GM13976 (cell line): Measurements from ENCODE around the gene IL20RB.
"Not testable (repeated sequence)": the region's sequence is repeated elsewhere in the genome, so short reads cannot be mapped to it uniquely, and the experiment has no call there.

Experiments
- DNase-seq: peaks from one replicate; pipeline ENCODE4 v3.0.0; 2012; ENCODE audit warnings: low spot score
- CTCF ChIP-seq: IDR thresholded peaks from 2 replicates; pipeline ENCODE4 v1.5.1; 2012; ENCODE audit warnings: borderline replicate concordance, mild to moderate bottlenecking; ENCODE audit not compliant: insufficient read depth; ENCODE audit errors: extremely low read depth, missing control alignments, control extremely low read depth
- in situ Hi-C: fragments of 300-500 bp; cut with MboI; formaldehyde crosslinking; loops from one replicate; pipeline ENCODE4 v1.12.0; 2022; ENCODE audit warnings: low sequenced_read_pairs, mixed read lengths, inconsistent platforms; ENCODE audit not compliant: unreplicated experiment

The IL20RB gene

GRCh38 chr3:136959599-136959998, 1.8 kb downstream of the IL20RB start:
- no peak for TF ChIP-seq CTCF
- DNase-seq, result no peak
- in situ Hi-C loops, result no loop called here

DNA sequence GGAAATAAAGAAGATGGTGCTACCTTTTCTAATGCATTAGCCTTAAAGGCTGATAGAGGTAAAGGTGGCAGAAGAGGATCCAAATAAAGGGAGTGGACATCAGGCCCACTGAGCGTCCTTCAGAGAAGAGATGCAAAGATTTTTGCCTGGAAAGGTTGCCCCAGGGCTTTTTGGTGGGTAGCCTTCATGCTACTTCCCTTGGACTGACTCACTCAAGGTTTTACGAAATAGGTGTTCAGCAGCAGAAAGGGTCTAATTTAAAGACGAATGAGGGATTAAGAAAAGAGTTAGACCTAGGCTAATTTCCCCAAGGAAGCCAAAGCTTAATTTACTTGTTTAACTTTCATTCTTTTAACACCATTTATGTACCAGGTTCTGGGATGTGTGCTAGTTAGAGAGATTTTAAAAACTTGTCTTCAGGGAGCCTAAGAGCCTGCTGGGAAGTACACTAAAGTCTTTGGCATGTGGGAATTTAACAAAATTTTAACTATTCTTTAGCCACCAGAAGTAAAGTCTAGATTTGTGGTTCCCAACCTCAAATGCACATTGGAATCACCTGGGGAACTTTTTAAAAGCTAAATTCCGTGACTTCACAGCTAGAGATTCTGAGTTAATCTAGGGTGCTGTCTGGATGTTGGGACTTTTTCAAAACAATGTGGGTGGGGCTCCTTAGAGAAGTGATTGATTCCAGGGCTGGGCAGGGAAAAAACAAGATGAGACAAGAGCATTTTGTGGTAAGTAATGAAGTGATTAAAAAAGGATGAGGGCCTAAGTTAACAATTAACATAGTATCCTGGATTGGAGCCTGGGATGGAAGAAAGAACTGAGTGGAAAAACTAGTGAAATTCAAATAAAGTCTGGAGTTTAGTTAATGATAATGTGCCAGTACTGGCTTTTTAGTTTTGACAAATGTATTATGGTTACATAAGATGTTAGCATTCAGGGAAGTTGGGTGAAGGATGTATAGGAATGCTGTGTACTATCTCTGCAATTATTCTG, 3.4 kb downstream of the IL20RB start:
- TF ChIP-seq CTCF, result no peak
- in situ Hi-C loops, result no loop called here
- no peak for DNase-seq

- DNase-seq, result no peak
- in situ Hi-C loops, result no loop called here
- no peak for TF ChIP-seq CTCF
Observed at GRCh38 chr3:136962927-136963326, 5.1 kb downstream of the IL20RB start.

DNA sequence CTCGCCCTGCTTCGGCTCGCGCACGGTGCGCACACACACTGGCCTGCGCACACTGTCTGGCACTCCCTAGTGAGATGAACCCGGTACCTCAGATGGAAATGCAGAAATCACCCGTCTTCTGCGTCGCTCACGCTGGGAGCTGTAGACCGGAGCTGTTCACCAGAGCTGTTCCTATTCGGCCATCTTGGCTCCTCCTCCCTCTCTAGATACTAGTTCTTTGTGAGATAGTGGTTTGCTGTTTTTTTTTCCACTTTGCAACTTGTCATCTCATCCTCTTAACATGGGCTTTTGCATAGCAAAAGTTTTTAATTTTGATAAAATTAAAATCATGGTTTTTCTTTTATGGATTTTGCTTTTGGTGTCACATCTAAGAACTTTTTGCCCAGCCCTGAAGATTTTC, 11.8 kb downstream of the IL20RB start:
- DNase-seq, in situ Hi-C loops: not testable (repeated sequence)

GRCh38 chr3:136973352-136973751, 15.6 kb downstream of the IL20RB start:
- in situ Hi-C loops, result no loop called here
- no peak for TF ChIP-seq CTCF
- DNase-seq, result no peak

DNA sequence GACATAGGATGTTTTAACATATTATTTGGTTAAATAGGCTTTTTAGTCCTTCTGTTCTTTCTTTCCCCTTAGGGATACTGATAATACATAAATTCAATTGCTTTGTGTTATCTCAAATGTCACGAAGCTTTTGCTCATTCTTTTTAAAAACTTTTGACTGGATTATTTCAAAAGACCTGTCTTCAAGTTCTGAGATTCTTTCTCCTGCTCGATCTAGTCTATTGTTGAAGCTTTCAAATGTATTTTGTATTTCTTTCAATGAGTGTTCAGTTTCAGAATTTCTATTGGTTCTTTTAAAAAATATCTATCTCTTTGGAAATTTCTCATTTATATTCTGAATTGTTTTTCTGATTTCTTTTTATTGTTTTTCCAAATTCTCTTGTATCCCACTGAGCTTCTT, 16.9 kb downstream of the IL20RB start:
- DNase-seq, result no peak
- TF ChIP-seq CTCF, result no peak
- in situ Hi-C loops, result no loop called here

DNA sequence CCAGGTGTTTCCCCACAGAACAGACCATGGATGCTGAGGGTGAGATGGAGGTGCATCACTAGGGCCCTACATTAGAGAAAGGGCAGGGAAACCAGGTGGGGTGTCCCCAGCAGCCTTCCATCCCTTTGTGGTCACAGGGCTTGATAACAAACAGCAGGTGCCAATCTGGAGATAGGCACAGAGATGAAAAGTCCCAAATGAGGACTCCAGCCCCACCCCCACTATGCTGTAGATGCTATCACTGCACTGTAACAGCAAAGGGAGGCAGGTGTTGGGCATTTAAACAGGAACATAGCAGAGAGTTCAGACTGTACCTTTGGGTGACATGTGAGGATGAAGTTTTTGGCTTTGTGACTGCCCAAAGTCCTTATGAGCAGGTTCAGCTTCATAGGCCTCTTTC, 21.4 kb downstream of the IL20RB start:
- TF ChIP-seq CTCF, result no peak
- no peak for DNase-seq
- in situ Hi-C loops, result no loop called here
